Esophagus (tissue), 2 donors: ENCODE results near the gene CDK11A. TPM values are rescaled to one million over a fixed set of nuclear protein-coding genes. Genes with fewer than 3 reads are reported as not detected.
"Not testable (repeated sequence)": the region's sequence is repeated elsewhere in the genome, so short reads cannot be mapped to it uniquely, and the experiment has no call there.

Experiments
- H3K27ac ChIP-seq, 2 donors: one replicate each; pipeline ENCODE4 v1.5.1; 2013; ENCODE audit warnings: low read depth in 2 of 2, mild to moderate bottlenecking in 2 of 2, inconsistent platforms in 1 of 2, low read length in 1 of 2, moderate library complexity in 1 of 2
- H3K27me3 ChIP-seq, 2 donors: one replicate each; pipeline ENCODE4 v1.6.1; 2013; ENCODE audit warnings: low read length in 2 of 2, control low read depth in 1 of 2, mild to moderate bottlenecking in 1 of 2; ENCODE audit not compliant: insufficient read depth in 2 of 2, control insufficient read depth in 1 of 2
- H3K36me3 ChIP-seq, 2 donors: one replicate each; pipeline ENCODE4 v1.6.1; 2013; ENCODE audit warnings: low read length in 1 of 2; ENCODE audit not compliant: control insufficient read depth in 2 of 2, insufficient read depth in 2 of 2
- H3K4me1 ChIP-seq, 2 donors: one replicate each; pipeline ENCODE4 v1.6.1; 2013; ENCODE audit warnings: low read length in 1 of 2; ENCODE audit not compliant: control insufficient read depth in 2 of 2, insufficient read depth in 2 of 2
- H3K4me3 ChIP-seq, 2 donors: one replicate each; pipeline ENCODE4 v1.5.1; 2013; ENCODE audit warnings: low read length in 2 of 2, mild to moderate bottlenecking in 2 of 2, low read depth in 1 of 2, moderate library complexity in 1 of 2
- H3K9me3 ChIP-seq, 2 donors: one replicate each; pipeline ENCODE4 v1.6.1; 2013; ENCODE audit warnings: mild to moderate bottlenecking in 2 of 2, low read depth in 1 of 2, low read length in 1 of 2, moderate library complexity in 1 of 2; ENCODE audit not compliant: control insufficient read depth in 2 of 2, insufficient read depth in 1 of 2
- WGBS, 2 donors: extraction: QIAGEN DNeasy Blood & Tissue Kit; methylation state at CpG; one replicate each; pipeline ENCODE4 v1.1.7; 2013; 5-methylcytosine and 5-hydroxymethylcytosine counted together
- polyA plus RNA-seq, 2 donors: library from polyadenylated mRNA; stranded (reverse); fragments of 200-250 nt; gene quantifications; one replicate each; pipeline ENCODE4 v1.2.3, GENCODE V29; 2013
- donor health status: healthy with polysubstance abuse.
- donor health status: Bipolar disorder and iron deficiency.

The CDK11A gene
- polyA plus RNA-seq, 2 donors = 15.4 to 56.7 TPM

GRCh38 chr1:1754051-1754815 lies 30.1 kb upstream of the CDK11A start:
- Histone ChIP-seq H3K4me3 (no peak overlapping the region), H3K4me1 (peaks cover 0 to 12% of the 10 kb centered on the region in 2 donors), H3K27ac (no peak overlapping the region), H3K36me3 (peaks cover 10 to 47% of the 10 kb centered on the region in 2 donors), H3K9me3 (no peaks in the 10 kb centered on the region), H3K27me3 (no peaks in the 10 kb centered on the region)
- 89 to 92% methylated on average over 42 to 49 of the region's 49 CpGs for WGBS, 2 donors

- H3K27me3 ChIP-seq = no peaks in the 10 kb centered on the region
- no peaks in the 10 kb centered on the region for H3K9me3 ChIP-seq
- 88 to 90% methylated on average over 16 of the region's 16 CpGs for WGBS, 2 donors
- no peak overlapping the region for H3K27ac ChIP-seq
- H3K4me3 ChIP-seq = no peak overlapping the region
- peaks cover 10 to 41% of the 10 kb centered on the region in 2 donors for H3K36me3 ChIP-seq
- H3K4me1 ChIP-seq = peaks cover 0 to 6% of the 10 kb centered on the region in 2 donors
Observed at GRCh38 chr1:1753607-1754005, 29.4 kb upstream of the CDK11A start.

GRCh38 chr1:1752636-1753606 lies 28.8 kb upstream of the CDK11A start:
- no peaks in the 10 kb centered on the region for H3K9me3 ChIP-seq
- H3K27ac ChIP-seq = no peak overlapping the region
- 83 to 84% methylated on average over 36 to 37 of the region's 37 CpGs for WGBS, 2 donors
- peaks cover 10 to 38% of the 10 kb centered on the region in 2 donors for H3K36me3 ChIP-seq
- peaks cover 0 to under 1% of the 10 kb centered on the region in 2 donors for H3K4me1 ChIP-seq
- H3K4me3 ChIP-seq = no peak overlapping the region
- no peaks in the 10 kb centered on the region for H3K27me3 ChIP-seq

GRCh38 chr1:1752190-1752589 lies 28.0 kb upstream of the CDK11A start:
- Histone ChIP-seq H3K36me3 (peaks cover 10 to 38% of the 10 kb centered on the region in 2 donors), H3K4me3 (no peak overlapping the region), H3K27me3 (no peaks in the 10 kb centered on the region), H3K4me1 (no peaks in the 10 kb centered on the region), H3K9me3 (no peaks in the 10 kb centered on the region), H3K27ac (no peak overlapping the region)
- WGBS, 2 donors = 90 to 92% methylated on average over 11 of the region's 11 CpGs

- H3K9me3 ChIP-seq, H3K27ac ChIP-seq, H3K27me3 ChIP-seq, H3K4me3 ChIP-seq, H3K4me1 ChIP-seq: not testable (repeated sequence)
- H3K36me3 ChIP-seq = peaks cover 7 to 21% of the 10 kb centered on the region in 2 donors
- WGBS, 2 donors = 86 to 88% methylated on average over 6 to 8 of the region's 9 CpGs
Observed at GRCh38 chr1:1749941-1750340, 25.8 kb upstream of the CDK11A start.

- Histone ChIP-seq H3K9me3 (no peaks in the 10 kb centered on the region), H3K4me1 (no peaks in the 10 kb centered on the region)
- WGBS, 2 donors = 77 to 78% methylated on average over 18 of the region's 18 CpGs
Observed at GRCh38 chr1:1748686-1749321, 24.6 kb upstream of the CDK11A start.

GRCh38 chr1:1746566-1746909 lies 22.4 kb upstream of the CDK11A start:
- H3K4me1 ChIP-seq, H3K36me3 ChIP-seq, H3K9me3 ChIP-seq, H3K27me3 ChIP-seq: not testable (repeated sequence)
- Histone ChIP-seq H3K27ac (peak overlapping the region; percentile 84 to 91), H3K4me3 (peak overlapping the region; percentile 38 to 40)
- no CpG with 5 or more reads among the region's 35 CpGs for WGBS, 2 donors

More at GRCh38 chr1:1748686-1749321, 24.6 kb upstream of the CDK11A start:
- Histone ChIP-seq H3K36me3 (peaks cover 4 to 13% of the 10 kb centered on the region in 2 donors), H3K27me3 (no peaks in the 10 kb centered on the region), H3K4me3 (no peak overlapping the region), H3K27ac (no peak overlapping the region)

GRCh38 chr1:1745651-1746565 lies 21.8 kb upstream of the CDK11A start:
- H3K4me3 ChIP-seq = peak overlapping the region; percentile 38 to 45

More at GRCh38 chr1:1745651-1746565, 21.8 kb upstream of the CDK11A start:
- not testable (repeated sequence) for H3K4me1 ChIP-seq, H3K27me3 ChIP-seq, H3K9me3 ChIP-seq, H3K36me3 ChIP-seq
- peak overlapping the region; percentile 84 to 91 for H3K27ac ChIP-seq
- 0% methylated on average over 25 to 83 of the region's 101 CpGs for WGBS, 2 donors
